Limb (tissue), 2 donors: ENCODE data around the gene NID1.
"Not testable (repeated sequence)": the region's sequence is repeated elsewhere in the genome, so short reads cannot be mapped to it uniquely, and the experiment has no call there.

Source experiments
- DNase-seq, 2 donors: peaks; one replicate each; pipeline ENCODE4 v3.0.0-alpha.2; 2016; ENCODE audit errors: extremely low spot score in 2 of 2

Gene NID1

DNA sequence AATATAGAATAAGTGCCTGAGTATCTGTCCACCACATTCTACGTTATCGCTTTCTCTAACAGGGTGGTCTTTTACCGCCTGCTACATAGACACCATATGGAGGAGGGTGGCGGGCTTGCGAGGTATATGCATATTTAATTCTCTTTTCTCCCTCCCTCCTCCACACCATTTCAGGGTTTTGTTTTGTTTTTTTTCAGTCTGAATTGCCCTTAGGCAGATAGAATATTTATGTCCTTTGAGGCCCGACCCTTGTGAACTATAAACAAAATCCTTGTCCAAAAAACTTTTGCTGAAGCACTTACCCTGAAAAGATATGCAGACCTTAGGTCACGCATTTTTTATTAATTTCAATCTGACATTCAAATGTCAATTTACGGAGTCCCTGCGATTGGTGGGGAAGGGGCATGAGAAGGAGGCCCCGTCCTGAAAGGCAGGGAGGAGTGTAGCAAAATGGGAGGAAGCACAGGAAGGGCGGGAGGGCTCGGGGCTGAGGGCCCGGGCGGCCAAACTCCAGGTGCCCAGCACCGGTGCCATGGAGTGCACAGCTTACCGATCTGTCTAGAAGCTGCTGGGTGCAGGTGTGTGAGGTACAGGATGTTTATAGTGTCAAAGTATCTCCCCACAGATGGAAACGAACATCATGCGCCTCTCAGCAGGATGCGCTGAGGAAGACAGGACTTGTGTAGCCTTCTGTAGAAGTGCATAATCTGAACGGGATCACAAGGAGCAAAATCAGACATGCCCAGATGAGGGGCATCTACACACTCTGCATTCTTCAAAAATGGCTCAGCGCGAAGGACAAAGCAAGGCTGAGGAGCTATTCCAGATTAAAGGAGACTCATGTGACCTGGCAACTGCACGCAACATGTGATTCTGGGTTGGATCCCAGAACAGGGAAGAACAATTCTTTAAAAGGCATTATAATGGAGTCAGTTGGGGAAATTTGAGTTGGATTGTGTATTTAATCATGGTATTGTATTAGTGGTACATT lies 129.4 kb downstream of the NID1 start:
- no peak for DNase-seq

DNA sequence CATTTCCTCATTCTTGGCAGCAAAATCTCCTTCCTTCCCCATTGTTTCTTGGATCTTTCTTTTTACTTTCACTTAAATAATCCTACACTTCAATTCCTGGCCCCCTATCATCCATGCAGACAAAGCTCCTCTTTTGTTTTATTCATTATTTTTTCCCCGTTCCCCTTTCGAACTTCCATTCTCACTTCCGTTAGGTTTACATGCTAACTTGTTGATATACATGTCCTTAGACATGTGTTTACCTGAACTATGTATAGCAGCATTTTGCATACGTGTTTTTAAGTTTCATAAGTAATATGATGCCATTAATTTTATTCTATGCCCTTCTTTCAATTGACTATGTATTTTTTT lies 131.1 kb downstream of the NID1 start:
- DNase-seq: no peak

DNA sequence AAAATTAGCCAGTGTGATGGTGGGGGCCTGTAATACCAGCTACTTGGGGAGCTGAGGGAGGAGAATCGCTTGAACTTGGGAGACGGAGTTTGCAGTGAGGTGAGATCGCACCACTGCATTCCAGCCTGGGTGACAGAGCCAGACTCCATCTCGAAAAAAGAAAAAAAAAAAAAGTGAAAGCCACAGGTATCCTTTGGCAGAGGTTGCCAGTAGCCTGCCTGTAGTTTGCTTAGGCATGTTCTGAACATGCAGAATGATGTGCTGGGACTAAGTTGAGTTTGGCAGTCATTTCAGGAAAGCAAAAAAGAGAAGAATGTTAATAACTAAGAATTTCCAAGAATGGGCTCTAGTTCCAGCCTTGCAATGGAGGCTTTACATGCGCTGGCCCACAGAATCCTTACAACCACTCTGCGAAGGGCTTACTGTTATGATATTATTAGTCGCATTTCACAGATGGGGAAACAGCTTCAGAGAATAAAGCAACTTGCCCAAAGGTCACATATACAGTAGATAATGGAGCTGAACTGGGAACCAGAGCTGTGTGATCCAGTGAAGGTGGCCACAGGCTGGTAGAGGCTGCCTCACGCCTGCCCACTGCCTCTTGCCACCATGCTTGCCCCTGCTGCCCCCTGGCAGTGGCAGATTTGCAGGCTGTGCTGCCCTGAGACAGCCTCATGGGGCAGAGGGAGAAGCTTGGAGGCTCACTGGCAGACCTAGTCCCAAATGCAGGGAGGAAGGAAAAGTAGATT lies 131.7 kb downstream of the NID1 start:
- DNase-seq: no peak

DNA sequence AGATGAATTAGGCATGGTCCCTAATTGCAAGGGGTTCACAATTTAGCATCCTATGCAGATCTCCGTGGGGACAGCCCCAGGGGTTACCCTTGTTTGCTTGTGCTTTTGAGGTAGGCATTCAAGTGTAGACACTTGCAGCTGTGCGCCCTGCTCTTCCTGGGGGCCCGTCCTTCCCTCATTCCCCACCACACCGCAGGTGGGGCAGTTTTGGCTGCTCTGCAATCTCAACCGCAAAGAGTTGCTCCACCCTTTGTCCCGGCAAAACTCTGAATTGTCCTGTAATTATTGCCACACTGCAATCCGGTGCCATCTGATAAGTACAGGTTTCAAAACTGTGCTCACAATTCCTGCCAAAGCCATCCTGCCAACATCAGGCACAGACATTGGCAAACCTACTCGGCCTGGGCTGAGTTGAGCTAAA lies 132.8 kb downstream of the NID1 start:
- no peak for DNase-seq

DNA sequence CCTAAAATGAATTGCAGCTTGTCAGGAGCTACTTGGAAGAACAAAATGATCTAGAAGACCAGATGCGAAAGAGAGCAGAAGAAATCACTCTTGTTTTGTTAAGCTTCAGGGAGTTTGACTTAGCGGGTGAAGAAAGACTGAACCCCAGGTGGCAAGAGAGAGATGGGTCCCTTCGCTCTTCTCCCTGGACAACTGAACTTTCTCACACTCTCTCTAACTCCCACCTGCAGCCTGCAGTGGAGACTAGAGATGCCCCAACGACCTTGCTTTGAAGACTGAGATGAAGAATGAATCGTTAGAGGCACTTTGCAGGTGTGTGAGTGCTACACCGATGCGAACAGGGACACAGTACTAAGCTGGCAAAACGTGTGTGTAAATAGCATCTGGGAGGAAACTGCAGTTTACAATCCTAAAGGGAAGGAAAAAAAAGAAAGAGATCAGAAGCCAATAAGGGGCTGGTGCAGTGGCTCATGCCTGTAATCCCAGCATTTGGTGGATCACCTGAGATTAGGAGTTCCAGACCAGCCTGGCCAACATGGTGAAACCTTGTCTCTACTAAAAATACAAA lies 133.6 kb downstream of the NID1 start:
- no peak for DNase-seq

DNA sequence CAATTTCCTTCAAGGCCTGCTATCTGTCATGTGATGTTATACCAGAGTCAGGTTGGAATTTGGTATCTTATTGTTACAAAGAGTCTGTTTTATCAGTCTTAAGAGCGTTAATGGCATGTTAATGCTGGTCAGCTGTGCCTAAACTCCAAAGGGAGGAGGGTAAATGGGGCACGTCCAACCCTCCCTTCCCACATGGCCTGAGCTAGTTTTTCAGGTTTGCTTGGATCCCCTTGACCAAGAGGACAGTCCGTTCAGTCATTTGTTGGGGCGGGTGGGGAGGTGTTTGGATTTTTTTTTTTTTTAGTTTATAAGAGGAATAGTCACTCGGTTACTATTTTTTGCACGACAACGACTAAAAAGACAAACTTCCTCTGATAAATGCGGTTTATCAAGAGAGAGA lies 134.3 kb downstream of the NID1 start:
- no peak for DNase-seq

DNA sequence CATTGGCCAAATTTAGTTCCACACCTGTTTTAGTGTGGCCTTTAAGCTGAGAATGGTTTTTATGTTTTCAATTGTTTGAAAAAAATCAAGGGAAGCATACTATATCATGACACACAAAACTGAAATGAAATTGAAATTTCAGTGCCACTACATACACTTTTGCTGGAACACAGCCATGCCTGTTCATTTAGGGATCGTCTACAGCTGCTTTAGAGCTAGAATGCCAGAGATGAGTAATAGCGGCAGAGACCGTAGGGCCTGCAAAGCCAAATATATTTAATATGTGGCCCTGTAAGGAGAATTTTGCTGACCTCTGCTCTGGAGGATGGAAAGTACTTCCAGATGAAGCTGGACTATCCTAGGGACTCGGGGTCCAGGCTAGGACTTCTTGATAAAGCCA lies 135.7 kb downstream of the NID1 start:
- no peak for DNase-seq

DNA sequence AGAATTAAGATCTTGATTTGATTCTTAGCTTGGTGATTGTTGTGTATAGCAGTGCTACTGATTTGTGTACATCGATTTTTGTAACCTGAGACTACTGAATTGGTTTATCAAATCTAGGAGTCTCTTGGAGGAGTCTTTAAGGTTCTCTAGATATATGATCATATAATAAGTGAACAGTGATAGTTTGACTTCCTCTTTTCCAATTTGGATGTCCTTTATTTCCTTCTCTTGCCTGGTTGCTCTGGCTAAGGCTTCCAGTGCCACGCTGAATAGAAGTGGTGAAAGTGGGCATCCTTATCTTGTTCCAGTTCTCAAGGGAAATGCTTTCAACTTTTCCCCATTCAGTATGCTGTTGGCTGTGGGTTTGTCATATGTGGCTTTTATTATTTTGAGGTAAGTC lies 136.7 kb downstream of the NID1 start:
- DNase-seq: no peak

DNA sequence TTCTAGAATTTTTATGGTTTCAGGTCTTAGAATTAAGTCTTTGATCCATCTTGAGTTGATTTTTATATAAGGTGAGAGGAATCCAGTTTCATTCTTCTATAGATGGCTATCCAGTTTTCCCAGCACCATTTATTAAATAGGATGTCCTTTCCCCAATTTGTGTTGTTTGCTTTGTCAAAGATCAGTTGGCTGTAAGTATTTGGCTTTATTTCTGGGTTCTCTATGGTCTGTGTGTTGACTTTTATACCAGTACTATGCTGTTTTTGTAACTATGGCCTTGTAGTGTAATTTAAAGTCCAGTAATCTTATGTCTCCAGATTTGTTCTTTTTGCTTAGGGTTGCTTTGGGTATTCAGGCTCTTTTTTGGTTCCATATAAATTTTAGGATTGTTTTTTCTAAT lies 137.3 kb downstream of the NID1 start:
- not testable (repeated sequence) for DNase-seq
